MM.1S (cell line): ENCODE data around the gene MMD.

Source experiments
- EZH2 ChIP-seq: fragments of 300-600 bp; sonication (generic); optimal IDR thresholded peaks from 2 replicates; pipeline ENCODE3; 2017; ENCODE audit warnings: low read depth, mild to moderate bottlenecking, antibody characterized with exemption, low read length, mixed read lengths
- EZH2phosphoT487 ChIP-seq: fragments of 300-600 bp; sonication (generic); IDR thresholded peaks from 2 replicates; pipeline ENCODE4 v1.6.1; 2018; ENCODE audit warnings: antibody characterized with exemption, low read length
- TF ChIP-seq, protein P1 (sequence below): fragments of 300-600 bp; sonication (generic); IDR thresholded peaks from 2 replicates; pipeline ENCODE4 v1.5.1; 2016; ENCODE audit warnings: antibody characterized with exemption, low read length, mixed read lengths

DNA sequence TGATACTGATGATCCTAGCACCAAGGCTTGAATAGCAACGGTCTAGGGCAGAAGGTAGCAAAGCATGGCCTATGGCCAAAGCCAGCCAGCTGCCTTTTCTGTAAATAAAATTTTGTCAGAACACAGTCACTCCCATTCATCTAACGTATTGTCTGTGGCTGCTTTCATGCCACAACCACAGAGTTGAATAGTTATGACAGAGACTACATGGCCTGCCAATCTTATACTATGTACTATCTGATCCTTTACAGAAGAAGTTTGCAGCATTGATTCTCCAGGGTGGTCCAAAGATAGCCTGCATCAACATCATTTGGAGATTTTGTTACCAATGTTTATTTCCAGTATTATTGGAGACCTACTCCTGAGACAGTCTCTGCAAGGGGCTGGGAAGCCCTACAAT, 19.9 kb upstream of the MMD start:
- TF ChIP-seq EZH2 (no peak), EZH2phosphoT487 (no peak)
- TF ChIP-seq, protein P1, sequence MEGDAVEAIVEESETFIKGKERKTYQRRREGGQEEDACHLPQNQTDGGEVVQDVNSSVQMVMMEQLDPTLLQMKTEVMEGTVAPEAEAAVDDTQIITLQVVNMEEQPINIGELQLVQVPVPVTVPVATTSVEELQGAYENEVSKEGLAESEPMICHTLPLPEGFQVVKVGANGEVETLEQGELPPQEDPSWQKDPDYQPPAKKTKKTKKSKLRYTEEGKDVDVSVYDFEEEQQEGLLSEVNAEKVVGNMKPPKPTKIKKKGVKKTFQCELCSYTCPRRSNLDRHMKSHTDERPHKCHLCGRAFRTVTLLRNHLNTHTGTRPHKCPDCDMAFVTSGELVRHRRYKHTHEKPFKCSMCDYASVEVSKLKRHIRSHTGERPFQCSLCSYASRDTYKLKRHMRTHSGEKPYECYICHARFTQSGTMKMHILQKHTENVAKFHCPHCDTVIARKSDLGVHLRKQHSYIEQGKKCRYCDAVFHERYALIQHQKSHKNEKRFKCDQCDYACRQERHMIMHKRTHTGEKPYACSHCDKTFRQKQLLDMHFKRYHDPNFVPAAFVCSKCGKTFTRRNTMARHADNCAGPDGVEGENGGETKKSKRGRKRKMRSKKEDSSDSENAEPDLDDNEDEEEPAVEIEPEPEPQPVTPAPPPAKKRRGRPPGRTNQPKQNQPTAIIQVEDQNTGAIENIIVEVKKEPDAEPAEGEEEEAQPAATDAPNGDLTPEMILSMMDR, result no peak
